DOHH2 (cell line): ENCODE data around the gene MUC5AC.

Experiments
- H3F3A ChIP-seq: fragments of 200-600 bp; sonication (generic), shearing (Covaris generic); 2 replicates; pipeline ENCODE4 v1.6.0; 2016; ENCODE audit warnings: antibody characterized with exemption, mild to moderate bottlenecking; ENCODE audit not compliant: control insufficient read depth, insufficient read depth
- H3K27ac ChIP-seq: fragments of 200-600 bp; sonication (generic); 2 replicates; pipeline ENCODE4 v1.5.1; 2014; ENCODE audit warnings: low read depth, mild to moderate bottlenecking, low read length, moderate library complexity
- H3K27me3 ChIP-seq: fragments of 200-600 bp; sonication (generic); 2 replicates; pipeline ENCODE4 v1.6.1; 2014; ENCODE audit warnings: mild to moderate bottlenecking, low read length, mixed read lengths; ENCODE audit not compliant: control insufficient read depth
- H3K36me3 ChIP-seq: fragments of 200-600 bp; sonication (generic); 2 replicates; pipeline ENCODE4 v1.6.1; 2014; ENCODE audit warnings: mild to moderate bottlenecking, low read length, moderate library complexity, mixed read lengths; ENCODE audit not compliant: control insufficient read depth
- H3K4me1 ChIP-seq: fragments of 200-600 bp; sonication (generic); 2 replicates; pipeline ENCODE4 v1.6.1; 2014; ENCODE audit warnings: mild to moderate bottlenecking, low read length, mixed read lengths; ENCODE audit not compliant: control insufficient read depth
- H3K4me2 ChIP-seq: fragments of 200-600 bp; sonication (generic); 2 replicates; pipeline ENCODE4 v1.6.0; 2014; ENCODE audit warnings: mild to moderate bottlenecking, low read length, moderate library complexity
- H3K4me3 ChIP-seq: fragments of 200-600 bp; sonication (generic); 2 replicates; pipeline ENCODE4 v1.5.1; 2014; ENCODE audit warnings: mild to moderate bottlenecking, low read length, mixed read lengths
- H3K79me2 ChIP-seq: fragments of 200-600 bp; sonication (generic); 2 replicates; pipeline ENCODE4 v1.6.1; 2014; ENCODE audit warnings: mild to moderate bottlenecking, low read length, mixed read lengths; ENCODE audit not compliant: control insufficient read depth
- H3K9me2 ChIP-seq: fragments of 200-600 bp; sonication (generic); replicated peaks from 2 replicates; pipeline ENCODE4 v1.6.1; 2014; ENCODE audit warnings: mild to moderate bottlenecking, low read length, mixed read lengths; ENCODE audit not compliant: control insufficient read depth
- H3K9me3 ChIP-seq: fragments of 200-600 bp; sonication (generic); 2 replicates; pipeline ENCODE4 v1.6.1; 2014; ENCODE audit warnings: antibody characterized with exemption, low read length, mixed read lengths; ENCODE audit not compliant: control insufficient read depth, insufficient read depth
- H4K20me1 ChIP-seq: fragments of 200-600 bp; sonication (generic); 2 replicates; pipeline ENCODE4 v1.6.0; 2014; ENCODE audit warnings: low read depth, mild to moderate bottlenecking, antibody characterized with exemption, low read length, moderate library complexity; ENCODE audit not compliant: control insufficient read depth, insufficient read depth
- CTCF ChIP-seq: fragments of 200-600 bp; sonication (generic); IDR thresholded peaks from one replicate; pipeline ENCODE4 v1.5.1; 2014; ENCODE audit warnings: antibody characterized with exemption, mild to moderate bottlenecking, low read depth, low read length; ENCODE audit not compliant: poor library complexity, severe bottlenecking
- EZH2phosphoT487 ChIP-seq: fragments of 200-600 bp; sonication (generic); IDR thresholded peaks from 2 replicates; pipeline ENCODE4 v1.6.1; 2017; ENCODE audit warnings: borderline replicate concordance, mild to moderate bottlenecking, antibody characterized with exemption, low read length, moderate library complexity, mixed read lengths

The MUC5AC gene

GRCh38 chr11:1239596-1240205, 81.9 kb downstream of the MUC5AC start:
- H3K9me2 ChIP-seq: no peaks in the 10 kb centered on the region
- H3F3A ChIP-seq: no peaks in the 10 kb centered on the region
- no peaks in the 10 kb centered on the region for H3K36me3 ChIP-seq
- H3K4me1 ChIP-seq: no peaks in the 10 kb centered on the region
- H3K4me2 ChIP-seq: no peak overlapping the region
- H3K27me3 ChIP-seq: no peaks in the 10 kb centered on the region
- no peaks in the 10 kb centered on the region for H3K79me2 ChIP-seq
- H4K20me1 ChIP-seq: no peaks in the 10 kb centered on the region
- H3K9me3 ChIP-seq: peaks cover 11% of the 10 kb centered on the region; the same call in 1 of the 2 replicates
- no peak overlapping the region for H3K4me3 ChIP-seq
- no peak for TF ChIP-seq CTCF
- no peak for TF ChIP-seq EZH2phosphoT487
- no peak overlapping the region for H3K27ac ChIP-seq

- H3K4me1 ChIP-seq: no peaks in the 10 kb centered on the region
- no peak overlapping the region for H3K4me3 ChIP-seq
- H3K9me3 ChIP-seq: peaks cover 11% of the 10 kb centered on the region; the same call in 1 of the 2 replicates
- no peaks in the 10 kb centered on the region for H3K27me3 ChIP-seq
- no peak overlapping the region for H3K4me2 ChIP-seq
- no peaks in the 10 kb centered on the region for H3K36me3 ChIP-seq
- H3F3A ChIP-seq: no peaks in the 10 kb centered on the region
- no peaks in the 10 kb centered on the region for H3K9me2 ChIP-seq
- no peaks in the 10 kb centered on the region for H3K79me2 ChIP-seq
- H4K20me1 ChIP-seq: no peaks in the 10 kb centered on the region
- H3K27ac ChIP-seq: no peak overlapping the region
- TF ChIP-seq CTCF: no peak
- no peak for TF ChIP-seq EZH2phosphoT487
Measured at GRCh38 chr11:1240771-1241170, 83.0 kb downstream of the MUC5AC start.

GRCh38 chr11:1241706-1242105, 84.0 kb downstream of the MUC5AC start:
- peaks cover 11% of the 10 kb centered on the region; the same call in 1 of the 2 replicates for H3K9me3 ChIP-seq
- H3K27me3 ChIP-seq: no peaks in the 10 kb centered on the region
- no peaks in the 10 kb centered on the region for H3K79me2 ChIP-seq
- H3K36me3 ChIP-seq: no peaks in the 10 kb centered on the region
- no peaks in the 10 kb centered on the region for H3F3A ChIP-seq
- no peak overlapping the region for H3K27ac ChIP-seq
- H4K20me1 ChIP-seq: no peaks in the 10 kb centered on the region
- no peak overlapping the region for H3K4me2 ChIP-seq
- H3K9me2 ChIP-seq: no peaks in the 10 kb centered on the region
- no peaks in the 10 kb centered on the region for H3K4me1 ChIP-seq
- no peak overlapping the region for H3K4me3 ChIP-seq
- TF ChIP-seq EZH2phosphoT487 (no peak), CTCF (no peak)
